22Rv1 (cell line): ENCODE measurements around the gene XPR1.

Source experiments
- CTCF ChIP-seq: fragments of 450-650 bp; IDR thresholded peaks from 2 replicates; pipeline ENCODE4 v1.5.1; 2017; ENCODE audit warnings: mild to moderate bottlenecking
- ZFX ChIP-seq: fragments of 450-650 bp; IDR thresholded peaks from 2 replicates; pipeline ENCODE4 v1.6.1; 2017; ENCODE audit warnings: antibody characterized with exemption, borderline replicate concordance

GRCh38 chr1:180918519-180918918, 286.7 kb downstream of the XPR1 start:
- TF ChIP-seq CTCF: no peak
- no peak for TF ChIP-seq ZFX
